ENCODE data around the gene RABGAP1L.

- TF ChIP-seq CTCF (IDR thresholded peaks at IDR 0.05) = no peak
- no peak for TF ChIP-seq EZH2phosphoT487 (IDR thresholded peaks at IDR 0.05)
- TF ChIP-seq EZH2 (IDR thresholded peaks at IDR 0.05) = no peak
These were observed 798.5 kb downstream of the RABGAP1L start for GRCh38 chr1:174957829-174958228.
